ENCODE data around the gene CAB39L.

DNA sequence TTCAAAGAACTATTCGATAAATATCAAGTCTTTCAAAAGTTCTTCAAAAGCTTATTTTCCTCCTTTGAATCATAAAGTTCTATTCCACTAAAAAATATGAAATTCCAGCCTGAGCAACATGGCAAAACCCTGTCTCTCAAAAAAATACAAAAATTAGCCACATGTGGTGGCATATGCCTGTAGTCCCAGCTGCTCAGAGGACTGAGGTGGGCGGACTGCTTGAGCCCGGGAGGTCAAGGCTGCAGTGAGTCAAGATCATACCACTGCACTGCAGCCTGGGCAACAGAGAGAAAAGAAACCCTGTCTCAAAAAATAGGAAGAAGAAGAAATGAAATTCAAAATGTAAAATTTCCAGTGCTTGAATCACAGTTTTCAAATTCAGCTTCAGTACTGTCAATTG lies 24.6 kb downstream of the CAB39L start:
- no peak for TF ChIP-seq POLR2AphosphoS5 (IDR thresholded peaks at IDR 0.05; ENCODE audit: low read depth)
- no peak for TF ChIP-seq CREB1 (CRISPR knock-in tag; IDR thresholded peaks at IDR 0.05; ENCODE audit: low read depth)
- TF ChIP-seq, protein P1, sequence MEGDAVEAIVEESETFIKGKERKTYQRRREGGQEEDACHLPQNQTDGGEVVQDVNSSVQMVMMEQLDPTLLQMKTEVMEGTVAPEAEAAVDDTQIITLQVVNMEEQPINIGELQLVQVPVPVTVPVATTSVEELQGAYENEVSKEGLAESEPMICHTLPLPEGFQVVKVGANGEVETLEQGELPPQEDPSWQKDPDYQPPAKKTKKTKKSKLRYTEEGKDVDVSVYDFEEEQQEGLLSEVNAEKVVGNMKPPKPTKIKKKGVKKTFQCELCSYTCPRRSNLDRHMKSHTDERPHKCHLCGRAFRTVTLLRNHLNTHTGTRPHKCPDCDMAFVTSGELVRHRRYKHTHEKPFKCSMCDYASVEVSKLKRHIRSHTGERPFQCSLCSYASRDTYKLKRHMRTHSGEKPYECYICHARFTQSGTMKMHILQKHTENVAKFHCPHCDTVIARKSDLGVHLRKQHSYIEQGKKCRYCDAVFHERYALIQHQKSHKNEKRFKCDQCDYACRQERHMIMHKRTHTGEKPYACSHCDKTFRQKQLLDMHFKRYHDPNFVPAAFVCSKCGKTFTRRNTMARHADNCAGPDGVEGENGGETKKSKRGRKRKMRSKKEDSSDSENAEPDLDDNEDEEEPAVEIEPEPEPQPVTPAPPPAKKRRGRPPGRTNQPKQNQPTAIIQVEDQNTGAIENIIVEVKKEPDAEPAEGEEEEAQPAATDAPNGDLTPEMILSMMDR (conservative IDR thresholded peaks at IDR 0.05; ENCODE audit: low read depth in 2 of 2): no peak

Data from GM23338 (cell line).